PC-3 (cell line): Measurements from ENCODE around the gene CCDC178.

ENCODE experiments used
- EZH2 ChIP-seq: fragments of 300-600 bp; sonication (generic); IDR thresholded peaks from one replicate; pipeline ENCODE4 v1.6.1; 2017; ENCODE audit warnings: antibody characterized with exemption, mild to moderate bottlenecking, low read length; ENCODE audit not compliant: unreplicated experiment
- TF ChIP-seq, protein P1 (sequence below): fragments of 300-600 bp; sonication (generic); conservative IDR thresholded peaks from 2 replicates; pipeline ENCODE4 v1.5.1; 2017; ENCODE audit warnings: antibody characterized with exemption, low read depth, mild to moderate bottlenecking, low read length

DNA sequence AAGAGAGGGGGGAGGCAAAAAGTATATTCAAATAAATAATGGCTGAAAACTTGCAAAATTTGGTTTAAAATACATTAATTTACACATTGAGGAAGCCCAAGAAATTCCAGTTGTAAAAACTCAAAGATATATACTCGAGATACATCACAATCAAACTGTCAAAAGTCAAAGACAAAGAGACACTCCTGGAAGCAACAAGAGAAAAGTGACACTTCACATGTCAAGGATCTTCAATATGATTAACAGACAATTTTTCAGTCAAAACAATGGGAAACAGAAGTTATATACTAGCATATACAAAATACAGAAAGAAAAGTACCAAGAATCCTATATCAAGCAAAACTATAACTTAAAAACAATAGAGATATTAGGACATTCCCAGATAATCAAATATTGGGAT, 170.2 kb downstream of the CCDC178 start:
- TF ChIP-seq, protein P1, sequence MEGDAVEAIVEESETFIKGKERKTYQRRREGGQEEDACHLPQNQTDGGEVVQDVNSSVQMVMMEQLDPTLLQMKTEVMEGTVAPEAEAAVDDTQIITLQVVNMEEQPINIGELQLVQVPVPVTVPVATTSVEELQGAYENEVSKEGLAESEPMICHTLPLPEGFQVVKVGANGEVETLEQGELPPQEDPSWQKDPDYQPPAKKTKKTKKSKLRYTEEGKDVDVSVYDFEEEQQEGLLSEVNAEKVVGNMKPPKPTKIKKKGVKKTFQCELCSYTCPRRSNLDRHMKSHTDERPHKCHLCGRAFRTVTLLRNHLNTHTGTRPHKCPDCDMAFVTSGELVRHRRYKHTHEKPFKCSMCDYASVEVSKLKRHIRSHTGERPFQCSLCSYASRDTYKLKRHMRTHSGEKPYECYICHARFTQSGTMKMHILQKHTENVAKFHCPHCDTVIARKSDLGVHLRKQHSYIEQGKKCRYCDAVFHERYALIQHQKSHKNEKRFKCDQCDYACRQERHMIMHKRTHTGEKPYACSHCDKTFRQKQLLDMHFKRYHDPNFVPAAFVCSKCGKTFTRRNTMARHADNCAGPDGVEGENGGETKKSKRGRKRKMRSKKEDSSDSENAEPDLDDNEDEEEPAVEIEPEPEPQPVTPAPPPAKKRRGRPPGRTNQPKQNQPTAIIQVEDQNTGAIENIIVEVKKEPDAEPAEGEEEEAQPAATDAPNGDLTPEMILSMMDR: no peak
- TF ChIP-seq EZH2: no peak
